ENCODE results near the gene LVRN. TPM values are rescaled to one million over a fixed set of nuclear protein-coding genes. Genes with fewer than 3 reads are reported as not detected.

LVRN gene
- total RNA-seq, 1 donor from 2014 or later: 0.26 TPM

DNA sequence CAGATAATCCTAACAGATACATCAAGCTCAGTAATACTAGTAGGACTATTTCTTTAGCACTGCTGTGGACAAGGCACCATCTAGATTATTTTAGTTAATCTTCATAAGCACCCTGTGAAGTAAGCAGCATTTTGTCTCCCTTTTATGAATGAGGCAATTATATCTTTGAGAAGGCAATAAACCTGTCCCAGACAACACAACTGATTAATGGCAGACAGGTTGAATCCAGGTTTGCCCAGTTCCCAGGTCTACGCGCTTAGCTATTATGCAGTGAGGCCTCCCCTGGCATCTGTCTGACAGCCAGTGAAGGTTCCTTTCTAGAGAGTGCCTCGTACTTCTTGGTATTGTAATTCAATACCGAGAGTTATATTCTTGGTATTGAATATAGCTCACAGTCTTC is 9.7 kb upstream of the LVRN start:
- DNase-seq (ENCODE audit: low read depth) (no peak), FAIRE-seq (no peak)
- TF ChIP-seq, protein P1, sequence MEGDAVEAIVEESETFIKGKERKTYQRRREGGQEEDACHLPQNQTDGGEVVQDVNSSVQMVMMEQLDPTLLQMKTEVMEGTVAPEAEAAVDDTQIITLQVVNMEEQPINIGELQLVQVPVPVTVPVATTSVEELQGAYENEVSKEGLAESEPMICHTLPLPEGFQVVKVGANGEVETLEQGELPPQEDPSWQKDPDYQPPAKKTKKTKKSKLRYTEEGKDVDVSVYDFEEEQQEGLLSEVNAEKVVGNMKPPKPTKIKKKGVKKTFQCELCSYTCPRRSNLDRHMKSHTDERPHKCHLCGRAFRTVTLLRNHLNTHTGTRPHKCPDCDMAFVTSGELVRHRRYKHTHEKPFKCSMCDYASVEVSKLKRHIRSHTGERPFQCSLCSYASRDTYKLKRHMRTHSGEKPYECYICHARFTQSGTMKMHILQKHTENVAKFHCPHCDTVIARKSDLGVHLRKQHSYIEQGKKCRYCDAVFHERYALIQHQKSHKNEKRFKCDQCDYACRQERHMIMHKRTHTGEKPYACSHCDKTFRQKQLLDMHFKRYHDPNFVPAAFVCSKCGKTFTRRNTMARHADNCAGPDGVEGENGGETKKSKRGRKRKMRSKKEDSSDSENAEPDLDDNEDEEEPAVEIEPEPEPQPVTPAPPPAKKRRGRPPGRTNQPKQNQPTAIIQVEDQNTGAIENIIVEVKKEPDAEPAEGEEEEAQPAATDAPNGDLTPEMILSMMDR (IDR thresholded peaks at IDR 0.05; ENCODE audit: insufficient read depth, low read length, severe bottlenecking): no peak
- Histone ChIP-seq H3K27me3 (ENCODE audit: control insufficient read depth, insufficient read depth, low read length) (no peaks in the 10 kb centered on the region), H3K4me3 (ENCODE audit: low read depth, low read length) (no peak overlapping the region), H3K36me3 (ENCODE audit: control insufficient read depth, insufficient read depth, low read length) (no peaks in the 10 kb centered on the region)

DNA sequence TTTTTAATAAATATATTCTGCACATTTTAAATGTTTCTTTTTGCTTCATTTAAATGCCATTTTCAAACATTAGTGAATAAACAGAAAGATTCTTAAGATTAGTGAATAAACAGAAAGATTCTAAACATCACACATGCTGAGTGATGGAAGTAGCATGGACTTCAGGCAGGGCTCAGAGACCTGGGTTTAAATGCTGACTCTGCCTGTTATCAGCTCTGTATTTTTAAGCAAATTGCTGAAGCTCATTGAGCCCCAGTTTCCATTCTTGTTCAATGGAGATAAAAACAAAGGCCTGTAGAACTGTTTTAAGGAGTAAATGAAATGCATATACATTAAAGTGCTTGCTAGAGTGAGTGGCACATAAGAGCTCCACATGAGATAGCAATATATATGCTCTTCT is 8.1 kb upstream of the LVRN start:
- Histone ChIP-seq H3K4me3 (ENCODE audit: low read depth, low read length) (no peak overlapping the region), H3K27me3 (ENCODE audit: control insufficient read depth, insufficient read depth, low read length) (no peaks in the 10 kb centered on the region), H3K36me3 (ENCODE audit: control insufficient read depth, insufficient read depth, low read length) (no peaks in the 10 kb centered on the region)
- FAIRE-seq: no peak
- DNase-seq (ENCODE audit: low read depth): no peak
- TF ChIP-seq, protein P1 (IDR thresholded peaks at IDR 0.05; ENCODE audit: insufficient read depth, low read length, severe bottlenecking): no peak

DNA sequence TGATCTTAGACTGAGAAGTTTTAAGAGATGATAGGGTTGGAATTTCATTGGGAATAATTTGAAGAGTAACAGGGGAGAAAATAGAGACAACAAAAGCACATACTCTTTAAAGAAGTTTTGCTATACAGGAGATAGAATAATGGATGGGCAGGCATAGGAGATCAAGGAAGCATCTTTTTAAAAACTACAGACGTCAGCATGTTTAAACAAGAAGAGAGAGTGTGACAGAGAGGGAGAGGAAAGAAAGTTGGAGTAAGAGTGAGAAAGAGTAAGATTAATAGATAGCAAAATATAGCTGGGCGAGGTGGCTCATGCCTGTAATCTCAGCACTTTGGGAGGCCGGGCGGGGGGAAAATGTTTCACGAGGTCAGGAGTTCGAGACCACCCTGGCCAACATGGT is 5.3 kb upstream of the LVRN start:
- H3K4me3 ChIP-seq (ENCODE audit: low read depth, low read length): no peak overlapping the region
- H3K36me3 ChIP-seq (ENCODE audit: control insufficient read depth, insufficient read depth, low read length): no peaks in the 10 kb centered on the region
- TF ChIP-seq, protein P1 (IDR thresholded peaks at IDR 0.05; ENCODE audit: insufficient read depth, low read length, severe bottlenecking): no peak
- no peak for FAIRE-seq
- no peak for DNase-seq (ENCODE audit: low read depth)
- peaks cover 14% of the 10 kb centered on the region for H3K27me3 ChIP-seq (ENCODE audit: control insufficient read depth, insufficient read depth, low read length)

DNA sequence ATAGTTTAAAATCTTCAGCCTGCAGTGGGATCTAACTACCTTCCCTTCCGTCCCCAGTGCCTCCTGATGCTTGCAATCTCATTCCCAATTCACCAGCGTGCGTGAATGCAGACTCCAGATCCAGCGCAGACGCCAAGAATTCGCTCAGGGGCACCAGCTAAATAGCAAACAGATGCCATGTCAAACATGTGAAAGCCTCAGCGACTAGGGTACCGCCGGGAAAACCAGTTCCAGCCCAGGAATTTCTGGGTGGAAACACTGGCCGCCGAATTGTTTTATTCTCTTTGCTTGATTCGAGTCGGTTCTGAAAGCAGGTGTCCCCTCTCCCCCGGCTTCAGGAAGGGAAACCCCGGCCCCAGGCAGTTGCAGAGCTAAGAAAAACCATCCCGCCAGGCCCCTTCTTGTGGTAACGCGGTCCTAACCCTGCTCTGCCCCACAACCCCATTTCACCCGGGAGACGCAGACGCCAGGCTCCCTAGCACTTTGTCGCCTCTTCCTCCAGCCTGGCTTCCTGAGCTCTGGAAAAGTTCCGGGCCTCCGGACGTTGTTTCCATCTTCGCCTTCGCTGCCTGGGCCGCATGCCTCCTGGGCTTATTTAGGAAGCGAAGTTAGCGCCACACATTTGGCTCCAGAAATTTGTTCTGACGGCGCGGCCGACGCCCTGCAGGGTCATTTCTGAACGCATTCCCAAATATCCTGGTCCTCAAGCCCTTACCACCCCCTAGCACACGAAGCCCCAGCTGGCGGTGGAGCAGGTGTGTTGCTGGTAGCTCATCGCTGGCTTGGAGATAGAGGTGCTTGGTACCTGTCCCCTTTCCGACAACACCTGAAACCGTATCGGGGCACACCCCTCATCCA is 665 bp upstream of the LVRN start:
- no peaks in the 10 kb centered on the region for H3K36me3 ChIP-seq (ENCODE audit: control insufficient read depth, insufficient read depth, low read length)
- H3K4me3 ChIP-seq (ENCODE audit: low read depth, low read length): no peak overlapping the region
- peaks cover 33% of the 10 kb centered on the region for H3K27me3 ChIP-seq (ENCODE audit: control insufficient read depth, insufficient read depth, low read length)
- DNase-seq (ENCODE audit: low read depth) (no peak), FAIRE-seq (no peak)
- TF ChIP-seq, protein P1 (IDR thresholded peaks at IDR 0.05; ENCODE audit: insufficient read depth, low read length, severe bottlenecking): no peak

DNA sequence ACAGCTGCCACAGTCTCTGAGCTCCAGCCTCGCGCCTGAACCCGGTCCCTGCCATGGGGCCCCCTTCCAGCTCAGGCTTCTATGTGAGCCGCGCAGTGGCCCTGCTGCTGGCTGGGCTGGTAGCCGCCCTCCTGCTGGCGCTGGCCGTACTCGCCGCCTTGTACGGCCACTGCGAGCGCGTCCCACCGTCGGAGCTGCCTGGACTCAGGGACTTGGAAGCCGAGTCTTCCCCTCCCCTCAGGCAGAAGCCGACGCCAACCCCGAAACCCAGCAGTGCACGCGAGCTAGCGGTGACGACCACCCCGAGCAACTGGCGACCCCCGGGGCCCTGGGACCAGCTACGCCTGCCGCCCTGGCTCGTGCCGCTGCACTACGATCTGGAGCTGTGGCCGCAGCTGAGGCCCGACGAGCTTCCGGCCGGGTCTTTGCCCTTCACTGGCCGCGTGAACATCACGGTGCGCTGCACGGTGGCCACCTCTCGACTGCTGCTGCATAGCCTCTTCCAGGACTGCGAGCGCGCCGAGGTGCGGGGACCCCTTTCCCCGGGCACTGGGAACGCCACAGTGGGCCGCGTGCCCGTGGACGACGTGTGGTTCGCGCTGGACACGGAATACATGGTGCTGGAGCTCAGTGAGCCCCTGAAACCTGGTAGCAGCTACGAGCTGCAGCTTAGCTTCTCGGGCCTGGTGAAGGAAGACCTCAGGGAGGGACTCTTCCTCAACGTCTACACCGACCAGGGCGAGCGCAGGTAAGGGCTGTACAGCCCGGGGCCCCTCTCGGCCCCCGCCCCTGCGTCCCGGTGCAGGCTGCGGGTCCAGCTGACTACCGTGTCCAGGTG is 509 bp downstream of the LVRN start:
- no peak for FAIRE-seq
- peak overlapping the region; percentile 10 for H3K4me3 ChIP-seq (ENCODE audit: low read depth, low read length)

More for the DNA sequence above, 509 bp downstream of the LVRN start:
- H3K36me3 ChIP-seq (ENCODE audit: control insufficient read depth, insufficient read depth, low read length): no peaks in the 10 kb centered on the region
- peaks cover 33% of the 10 kb centered on the region for H3K27me3 ChIP-seq (ENCODE audit: control insufficient read depth, insufficient read depth, low read length)
- TF ChIP-seq, protein P1 (IDR thresholded peaks at IDR 0.05; ENCODE audit: insufficient read depth, low read length, severe bottlenecking): no peak
- DNase-seq (ENCODE audit: low read depth): no peak
